ENCODE data around the gene LIN7C. TPM values are rescaled to one million over a fixed set of nuclear protein-coding genes. Genes with fewer than 3 reads are reported as not detected.
A peak's percentile ranks its signal among the peaks of the same experiment; 100 is the strongest.
"Not testable (repeated sequence)": the region's sequence is repeated elsewhere in the genome, so short reads cannot be mapped to it uniquely, and the experiment has no call there.

The LIN7C gene
- total RNA-seq, 1 experiment from 2014 or later, result 26.6 TPM

DNA sequence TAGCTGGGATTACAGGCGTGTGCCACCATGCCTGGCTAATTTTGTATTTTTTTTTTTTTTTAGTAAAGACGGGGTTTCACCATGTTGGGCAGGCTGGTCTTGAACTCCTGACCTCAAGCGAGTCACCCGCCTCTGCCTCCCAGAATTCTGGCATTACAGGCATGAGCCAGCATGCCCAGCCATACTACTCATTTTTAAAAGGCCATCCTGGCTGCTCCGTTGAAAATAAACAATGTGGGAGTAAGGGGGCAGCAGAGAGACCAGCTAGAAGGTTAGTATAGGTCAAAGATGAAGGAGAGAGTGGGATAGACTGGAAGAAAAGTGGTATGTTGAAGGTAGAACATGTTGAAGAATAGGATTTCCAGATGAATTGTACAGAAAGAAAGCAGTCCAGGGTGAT lies 17.6 kb upstream of the LIN7C start:
- no peak overlapping the region for H3K4me2 ChIP-seq (ENCODE audit: low read length)
- no peaks in the 10 kb centered on the region for H3F3A ChIP-seq (ENCODE audit: low read length, unreplicated experiment)
- H3K36me3 ChIP-seq (ENCODE audit: low read depth, low read length), result no peaks in the 10 kb centered on the region
- no peaks in the 10 kb centered on the region for H3K79me2 ChIP-seq (ENCODE audit: low read length)
- H4K20me1 ChIP-seq (ENCODE audit: low read length), result no peaks in the 10 kb centered on the region
- no peak overlapping the region for H3K4me3 ChIP-seq (ENCODE audit: low read length)
- no peaks in the 10 kb centered on the region for H3K27me3 ChIP-seq (ENCODE audit: low read length)
- no peaks in the 10 kb centered on the region for H3K9me2 ChIP-seq (replicated peaks; ENCODE audit: low read length)
- no peak overlapping the region for H3K27ac ChIP-seq (ENCODE audit: low read length)
- H2AFZ ChIP-seq (ENCODE audit: low read length), result no peak overlapping the region
- ATAC-seq, result no peak; the same call in 1 of the 2 replicates
- BruUV-seq (replicated peaks), result no TSS peak
- ChIA-PET POLR2A (ENCODE audit: unreplicated experiment) (no interaction called here), CTCF (no interaction called here)
- TF ChIP-seq EZH2phosphoT487 (IDR thresholded peaks at IDR 0.05; ENCODE audit: borderline replicate concordance, low read length) (no peak), EZH2 (IDR thresholded peaks at IDR 0.05; ENCODE audit: low read length, unreplicated experiment) (no peak)
- TF ChIP-seq, protein P1, sequence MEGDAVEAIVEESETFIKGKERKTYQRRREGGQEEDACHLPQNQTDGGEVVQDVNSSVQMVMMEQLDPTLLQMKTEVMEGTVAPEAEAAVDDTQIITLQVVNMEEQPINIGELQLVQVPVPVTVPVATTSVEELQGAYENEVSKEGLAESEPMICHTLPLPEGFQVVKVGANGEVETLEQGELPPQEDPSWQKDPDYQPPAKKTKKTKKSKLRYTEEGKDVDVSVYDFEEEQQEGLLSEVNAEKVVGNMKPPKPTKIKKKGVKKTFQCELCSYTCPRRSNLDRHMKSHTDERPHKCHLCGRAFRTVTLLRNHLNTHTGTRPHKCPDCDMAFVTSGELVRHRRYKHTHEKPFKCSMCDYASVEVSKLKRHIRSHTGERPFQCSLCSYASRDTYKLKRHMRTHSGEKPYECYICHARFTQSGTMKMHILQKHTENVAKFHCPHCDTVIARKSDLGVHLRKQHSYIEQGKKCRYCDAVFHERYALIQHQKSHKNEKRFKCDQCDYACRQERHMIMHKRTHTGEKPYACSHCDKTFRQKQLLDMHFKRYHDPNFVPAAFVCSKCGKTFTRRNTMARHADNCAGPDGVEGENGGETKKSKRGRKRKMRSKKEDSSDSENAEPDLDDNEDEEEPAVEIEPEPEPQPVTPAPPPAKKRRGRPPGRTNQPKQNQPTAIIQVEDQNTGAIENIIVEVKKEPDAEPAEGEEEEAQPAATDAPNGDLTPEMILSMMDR (conservative IDR thresholded peaks at IDR 0.05; ENCODE audit: low read depth, low read length), result peak; percentile 39
- H3K9ac ChIP-seq (ENCODE audit: low read length), result no peak overlapping the region
- DNase-seq, result peak; percentile 35
- no peaks in the 10 kb centered on the region for H3K4me1 ChIP-seq (ENCODE audit: insufficient read depth, low read length)
- no peaks in the 10 kb centered on the region for H3K9me3 ChIP-seq (ENCODE audit: low read length)
- intact Hi-C loops (cut with micrococcal nuclease), result loop anchor here (10.0 kb wide), 1 partner anchor 151 kb away; no protein-coding TSS in a partner anchor

DNA sequence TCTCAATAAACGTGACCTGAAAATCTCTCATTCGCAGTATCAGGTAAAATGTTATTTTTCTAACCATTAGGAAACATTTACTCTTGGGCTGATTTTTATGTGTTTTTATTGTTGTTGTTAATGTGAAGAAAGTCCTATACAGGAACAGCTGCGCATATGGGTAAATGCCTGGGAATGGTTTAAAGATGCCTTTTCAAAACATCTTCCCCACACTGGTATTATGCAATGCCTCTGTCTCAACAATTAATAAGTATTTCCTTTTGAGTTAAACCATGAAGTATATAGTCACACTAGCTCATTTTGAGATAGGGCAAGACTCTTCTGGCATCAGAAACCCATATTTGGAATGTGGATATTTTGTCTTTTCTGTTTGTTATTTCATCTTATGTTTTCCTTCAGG lies 13.7 kb upstream of the LIN7C start:
- ChIA-PET POLR2A (ENCODE audit: unreplicated experiment) (no interaction called here), CTCF (no interaction called here)
- Histone ChIP-seq H3K36me3 (ENCODE audit: low read depth, low read length) (no peaks in the 10 kb centered on the region), H3K4me2 (ENCODE audit: low read length) (no peak overlapping the region), H3K9me2 (replicated peaks; ENCODE audit: low read length) (no peaks in the 10 kb centered on the region), H3K9me3 (ENCODE audit: low read length) (no peaks in the 10 kb centered on the region), H3K4me1 (ENCODE audit: insufficient read depth, low read length) (no peaks in the 10 kb centered on the region), H4K20me1 (ENCODE audit: low read length) (no peaks in the 10 kb centered on the region), H3K79me2 (ENCODE audit: low read length) (no peaks in the 10 kb centered on the region), H3F3A (ENCODE audit: low read length, unreplicated experiment) (no peaks in the 10 kb centered on the region), H3K4me3 (ENCODE audit: low read length) (no peak overlapping the region), H3K27me3 (ENCODE audit: low read length) (no peaks in the 10 kb centered on the region), H3K9ac (ENCODE audit: low read length) (no peak overlapping the region), H3K27ac (ENCODE audit: low read length) (no peak overlapping the region), H2AFZ (ENCODE audit: low read length) (no peak overlapping the region)
- no peak for TF ChIP-seq EZH2phosphoT487 (IDR thresholded peaks at IDR 0.05; ENCODE audit: borderline replicate concordance, low read length)
- TF ChIP-seq EZH2 (IDR thresholded peaks at IDR 0.05; ENCODE audit: low read length, unreplicated experiment), result no peak
- TF ChIP-seq, protein P1 (conservative IDR thresholded peaks at IDR 0.05; ENCODE audit: low read depth, low read length), result no peak
- no TSS peak for BruUV-seq (replicated peaks)
- DNase-seq (no peak), ATAC-seq (no peak)
- intact Hi-C loops (cut with micrococcal nuclease), result loop anchor here (10.0 kb wide), 1 partner anchor 155 kb away; no protein-coding TSS in a partner anchor

DNA sequence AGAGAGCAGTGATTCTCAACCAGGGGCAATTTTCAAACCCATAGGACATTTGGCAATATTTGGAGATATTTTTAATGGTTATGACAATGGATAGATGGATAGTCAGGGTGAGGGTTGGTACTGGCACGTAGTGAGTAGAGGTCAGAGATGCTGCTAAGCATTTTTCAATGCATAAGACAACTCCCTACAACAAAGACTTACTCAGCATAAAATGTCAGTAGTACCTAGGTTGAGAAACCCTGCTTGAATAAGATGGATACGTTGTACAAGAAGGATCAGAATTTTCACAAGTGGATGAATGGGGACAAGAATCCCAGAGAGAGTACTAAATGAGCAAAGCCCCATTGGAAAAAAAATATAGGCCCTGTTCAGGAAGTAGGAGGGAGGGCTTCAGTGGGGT lies 11.9 kb upstream of the LIN7C start:
- no peaks in the 10 kb centered on the region for H3K4me1 ChIP-seq (ENCODE audit: insufficient read depth, low read length)
- intact Hi-C loops (cut with micrococcal nuclease), result no loop called here
- no peaks in the 10 kb centered on the region for H3K27me3 ChIP-seq (ENCODE audit: low read length)
- no peaks in the 10 kb centered on the region for H3K9me2 ChIP-seq (replicated peaks; ENCODE audit: low read length)
- no peaks in the 10 kb centered on the region for H3K36me3 ChIP-seq (ENCODE audit: low read depth, low read length)
- ChIA-PET POLR2A (ENCODE audit: unreplicated experiment) (no interaction called here), CTCF (no interaction called here)
- no peak for ATAC-seq
- H3K27ac ChIP-seq (ENCODE audit: low read length), result no peak overlapping the region
- no peaks in the 10 kb centered on the region for H3F3A ChIP-seq (ENCODE audit: low read length, unreplicated experiment)
- no peaks in the 10 kb centered on the region for H3K9me3 ChIP-seq (ENCODE audit: low read length)
- H3K9ac ChIP-seq (ENCODE audit: low read length), result no peak overlapping the region
- H3K4me2 ChIP-seq (ENCODE audit: low read length), result no peak overlapping the region
- H4K20me1 ChIP-seq (ENCODE audit: low read length), result no peaks in the 10 kb centered on the region
- H3K79me2 ChIP-seq (ENCODE audit: low read length), result no peaks in the 10 kb centered on the region
- H2AFZ ChIP-seq (ENCODE audit: low read length), result no peak overlapping the region
- no peak for DNase-seq
- no peak for TF ChIP-seq EZH2phosphoT487 (IDR thresholded peaks at IDR 0.05; ENCODE audit: borderline replicate concordance, low read length)
- no peak for TF ChIP-seq EZH2 (IDR thresholded peaks at IDR 0.05; ENCODE audit: low read length, unreplicated experiment)
- TF ChIP-seq, protein P1 (conservative IDR thresholded peaks at IDR 0.05; ENCODE audit: low read depth, low read length), result no peak
- BruUV-seq (replicated peaks), result no TSS peak
- H3K4me3 ChIP-seq (ENCODE audit: low read length), result no peak overlapping the region

DNA sequence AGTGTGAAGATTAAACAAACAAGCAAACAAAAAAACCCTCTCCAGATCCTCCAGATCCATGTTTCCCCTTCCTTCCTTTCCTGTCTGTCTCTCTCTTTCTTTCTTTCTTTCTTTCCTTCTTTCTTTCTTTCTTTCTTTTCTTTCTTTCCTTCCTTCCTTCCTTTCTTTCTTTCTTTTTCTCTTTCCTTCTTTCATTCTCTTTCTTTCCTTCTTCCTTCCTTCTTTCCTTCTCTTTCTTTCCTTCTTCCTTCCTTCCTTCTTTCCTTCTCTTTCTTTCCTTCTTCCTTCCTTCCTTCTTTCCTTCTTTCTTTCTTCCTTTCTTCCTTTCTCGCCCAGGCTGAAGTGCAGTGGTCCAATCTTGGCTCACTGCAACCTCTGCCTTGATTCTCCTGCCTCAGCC lies 10.9 kb upstream of the LIN7C start:
- H3K27me3 ChIP-seq (ENCODE audit: low read length); BruUV-seq (replicated peaks); H3F3A ChIP-seq (ENCODE audit: low read length, unreplicated experiment); H3K4me3 ChIP-seq (ENCODE audit: low read length); H2AFZ ChIP-seq (ENCODE audit: low read length); ATAC-seq; H3K79me2 ChIP-seq (ENCODE audit: low read length); H3K9ac ChIP-seq (ENCODE audit: low read length); H3K4me1 ChIP-seq (ENCODE audit: insufficient read depth, low read length); H3K27ac ChIP-seq (ENCODE audit: low read length); intact Hi-C loops (cut with micrococcal nuclease); CTCF ChIA-PET; H4K20me1 ChIP-seq (ENCODE audit: low read length); H3K9me2 ChIP-seq (replicated peaks; ENCODE audit: low read length); DNase-seq; H3K4me2 ChIP-seq (ENCODE audit: low read length); H3K9me3 ChIP-seq (ENCODE audit: low read length); H3K36me3 ChIP-seq (ENCODE audit: low read depth, low read length): not testable (repeated sequence)
- POLR2A ChIA-PET (ENCODE audit: unreplicated experiment), result interaction anchor here (0.6 kb wide), 1 partner anchor 53 kb away, joined by 3 read pairs; no protein-coding TSS in a partner anchor
